HAP-1 (cell line): Measurements from ENCODE around the gene ZNF516.

Experiments
- DNase-seq, 2 experiments: peaks; one replicate each; pipeline ENCODE4 v3.0.0-alpha.2; 2016 to 2020; ENCODE audit warnings: low spot score in 2 of 2
- H3K27me3 ChIP-seq: fragments of 250-450 bp; sonication (Bioruptor Pico); 2 replicates; pipeline ENCODE4 v1.5.1; 2020; ENCODE audit warnings: low read depth, mild to moderate bottlenecking, moderate library complexity
- H3K36me3 ChIP-seq: fragments of 250-450 bp; sonication (Bioruptor Pico); replicated peaks from 2 replicates; pipeline ENCODE4 v1.5.1; 2020; ENCODE audit warnings: mild to moderate bottlenecking
- H3K4me1 ChIP-seq: fragments of 250-450 bp; sonication (Bioruptor Pico); 2 replicates; pipeline ENCODE4 v1.5.1; 2020; ENCODE audit warnings: mild to moderate bottlenecking
- H3K4me3 ChIP-seq: fragments of 250-450 bp; sonication (Bioruptor Pico); 2 replicates; pipeline ENCODE4 v1.5.1; 2020; ENCODE audit warnings: mild to moderate bottlenecking, moderate library complexity
- H3K9me3 ChIP-seq: fragments of 250-450 bp; sonication (Bioruptor Pico); 2 replicates; pipeline ENCODE4 v1.5.1; 2020; ENCODE audit warnings: mild to moderate bottlenecking, moderate library complexity
- in situ Hi-C: fragments of 300-500 bp; cut with MboI; formaldehyde crosslinking; loops from 3 replicates; pipeline ENCODE4 v1.14.3; 2020; ENCODE audit warnings: low sequenced_read_pairs, inconsistent platforms, mixed read lengths

Gene ZNF516

GRCh38 chr18:76522122-76522503 lies 27.1 kb upstream of the ZNF516 start:
- Histone ChIP-seq H3K27me3 (no peaks in the 10 kb centered on the region), H3K9me3 (no peaks in the 10 kb centered on the region), H3K36me3 (no peaks in the 10 kb centered on the region), H3K4me3 (no peak overlapping the region), H3K4me1 (peaks cover 50% of the 10 kb centered on the region)
- in situ Hi-C loops: no loop called here
- peak in 1 of 2 experiments; percentile 57 for DNase-seq

GRCh38 chr18:76521417-76522121 lies 26.5 kb upstream of the ZNF516 start:
- peaks cover 50% of the 10 kb centered on the region for H3K4me1 ChIP-seq
- peak; percentile 58 to 83 for DNase-seq
- no peak overlapping the region for H3K4me3 ChIP-seq
- H3K9me3 ChIP-seq: no peaks in the 10 kb centered on the region
- H3K36me3 ChIP-seq: no peaks in the 10 kb centered on the region
- no peaks in the 10 kb centered on the region for H3K27me3 ChIP-seq
- in situ Hi-C loops: no loop called here

- in situ Hi-C loops: no loop called here
- Histone ChIP-seq H3K4me1 (peaks cover 47% of the 10 kb centered on the region), H3K27me3 (no peaks in the 10 kb centered on the region), H3K9me3 (no peaks in the 10 kb centered on the region), H3K4me3 (no peak overlapping the region), H3K36me3 (no peaks in the 10 kb centered on the region)
- no peak for DNase-seq
These were observed 24.0 kb upstream of the ZNF516 start for GRCh38 chr18:76518860-76519538.

GRCh38 chr18:76518123-76518859 lies 23.2 kb upstream of the ZNF516 start:
- H3K27me3 ChIP-seq: no peaks in the 10 kb centered on the region
- no peaks in the 10 kb centered on the region for H3K9me3 ChIP-seq
- H3K36me3 ChIP-seq: no peaks in the 10 kb centered on the region
- H3K4me3 ChIP-seq: no peak overlapping the region
- peaks cover 47% of the 10 kb centered on the region for H3K4me1 ChIP-seq
- peak in 1 of 2 experiments; percentile 66 for DNase-seq
- in situ Hi-C loops: no loop called here

- no peaks in the 10 kb centered on the region for H3K27me3 ChIP-seq
- in situ Hi-C loops: no loop called here
These were observed 20.5 kb upstream of the ZNF516 start for GRCh38 chr18:76515576-76515975.

GRCh38 chr18:76514573-76514972 lies 19.5 kb upstream of the ZNF516 start:
- no peak for DNase-seq
- no peak overlapping the region for H3K4me3 ChIP-seq
- in situ Hi-C loops: no loop called here
- no peaks in the 10 kb centered on the region for H3K9me3 ChIP-seq
- H3K27me3 ChIP-seq: no peaks in the 10 kb centered on the region
- no peaks in the 10 kb centered on the region for H3K36me3 ChIP-seq
- peaks cover 18% of the 10 kb centered on the region for H3K4me1 ChIP-seq

More at GRCh38 chr18:76515576-76515975, 20.5 kb upstream of the ZNF516 start:
- no peak for DNase-seq
- Histone ChIP-seq H3K4me1 (peaks cover 27% of the 10 kb centered on the region), H3K4me3 (no peak overlapping the region), H3K9me3 (no peaks in the 10 kb centered on the region), H3K36me3 (no peaks in the 10 kb centered on the region)

- Histone ChIP-seq H3K36me3 (no peaks in the 10 kb centered on the region), H3K9me3 (no peaks in the 10 kb centered on the region), H3K4me3 (no peak overlapping the region), H3K4me1 (no peaks in the 10 kb centered on the region), H3K27me3 (no peaks in the 10 kb centered on the region)
- in situ Hi-C loops: no loop called here
- peak in 1 of 2 experiments; percentile 1 for DNase-seq
These were observed 12.9 kb upstream of the ZNF516 start for GRCh38 chr18:76507830-76508385.

- Histone ChIP-seq H3K36me3 (no peaks in the 10 kb centered on the region), H3K9me3 (no peaks in the 10 kb centered on the region), H3K4me3 (no peak overlapping the region), H3K4me1 (no peaks in the 10 kb centered on the region), H3K27me3 (no peaks in the 10 kb centered on the region)
- DNase-seq: peak in 1 of 2 experiments; percentile 1
- in situ Hi-C loops: no loop called here
These were observed 12.1 kb upstream of the ZNF516 start for GRCh38 chr18:76506974-76507764.

GRCh38 chr18:76506395-76506794 lies 11.4 kb upstream of the ZNF516 start:
- H3K9me3 ChIP-seq: no peaks in the 10 kb centered on the region
- no peaks in the 10 kb centered on the region for H3K4me1 ChIP-seq
- no peak overlapping the region for H3K4me3 ChIP-seq
- no peaks in the 10 kb centered on the region for H3K27me3 ChIP-seq
- in situ Hi-C loops: no loop called here
- H3K36me3 ChIP-seq: no peaks in the 10 kb centered on the region
- no peak for DNase-seq

- in situ Hi-C loops: no loop called here
- Histone ChIP-seq H3K36me3 (no peaks in the 10 kb centered on the region), H3K4me3 (no peak overlapping the region), H3K4me1 (no peaks in the 10 kb centered on the region), H3K9me3 (no peaks in the 10 kb centered on the region), H3K27me3 (no peaks in the 10 kb centered on the region)
- DNase-seq: peak in 1 of 2 experiments; percentile 1
These were observed 10.6 kb upstream of the ZNF516 start for GRCh38 chr18:76505614-76506013.

GRCh38 chr18:76504749-76505148 lies 9.7 kb upstream of the ZNF516 start:
- Histone ChIP-seq H3K4me3 (no peak overlapping the region), H3K4me1 (no peaks in the 10 kb centered on the region), H3K9me3 (no peaks in the 10 kb centered on the region), H3K27me3 (no peaks in the 10 kb centered on the region), H3K36me3 (no peaks in the 10 kb centered on the region)
- in situ Hi-C loops: no loop called here
- DNase-seq: peak in 1 of 2 experiments; percentile 1

- Histone ChIP-seq H3K36me3 (no peaks in the 10 kb centered on the region), H3K9me3 (no peaks in the 10 kb centered on the region), H3K4me1 (no peaks in the 10 kb centered on the region), H3K27me3 (no peaks in the 10 kb centered on the region), H3K4me3 (no peak overlapping the region)
- in situ Hi-C loops: no loop called here
- DNase-seq: peak in 1 of 2 experiments; percentile 2
These were observed 8.8 kb upstream of the ZNF516 start for GRCh38 chr18:76503649-76504386.

- H3K4me1 ChIP-seq: no peaks in the 10 kb centered on the region
- in situ Hi-C loops: no loop called here
- H3K4me3 ChIP-seq: no peak overlapping the region
- H3K9me3 ChIP-seq: no peaks in the 10 kb centered on the region
- no peaks in the 10 kb centered on the region for H3K36me3 ChIP-seq
- DNase-seq: no peak
- H3K27me3 ChIP-seq: no peaks in the 10 kb centered on the region
These were observed 7.5 kb upstream of the ZNF516 start for GRCh38 chr18:76502551-76502950.
